Trophoblast cell (in vitro differentiated cells and primary cell): ENCODE data around the gene ALG14.

ENCODE experiments used
- DNase-seq, 2 donors: peaks; one replicate each; pipeline ENCODE4 v3.0.0-alpha.2; 2016
- H2AFZ ChIP-seq: 2 replicates; pipeline ENCODE4 v1.6.1; 2013; ENCODE audit warnings: low read length, moderate library complexity, mild to moderate bottlenecking; ENCODE audit not compliant: insufficient read depth, poor library complexity
- H2AK5ac ChIP-seq: 2 replicates; pipeline ENCODE4 v1.6.1; 2013; ENCODE audit warnings: mild to moderate bottlenecking, low read length
- H2BK120ac ChIP-seq: 2 replicates; pipeline ENCODE4 v1.6.1; 2013; ENCODE audit warnings: low read length, mild to moderate bottlenecking, moderate library complexity; ENCODE audit not compliant: insufficient read depth, poor library complexity
- H2BK12ac ChIP-seq: 2 replicates; pipeline ENCODE4 v1.6.1; 2013; ENCODE audit warnings: mild to moderate bottlenecking, low read length, moderate library complexity
- H2BK5ac ChIP-seq: 2 replicates; pipeline ENCODE4 v1.6.1; 2013; ENCODE audit warnings: low read length, low read depth, moderate library complexity, mild to moderate bottlenecking; ENCODE audit not compliant: poor library complexity
- H3K14ac ChIP-seq: 2 replicates; pipeline ENCODE4 v1.6.1; 2013; ENCODE audit warnings: mild to moderate bottlenecking, low read length
- H3K18ac ChIP-seq: 2 replicates; pipeline ENCODE4 v1.6.1; 2013; ENCODE audit warnings: mild to moderate bottlenecking, low read length
- H3K23ac ChIP-seq: 2 replicates; pipeline ENCODE4 v1.6.1; 2013; ENCODE audit warnings: low read length
- H3K27ac ChIP-seq: 2 replicates; pipeline ENCODE4 v1.5.1; 2013; ENCODE audit warnings: low read depth, mild to moderate bottlenecking, inconsistent platforms, low read length, moderate library complexity
- H3K27me3 ChIP-seq: 2 replicates; pipeline ENCODE4 v1.6.1; 2013; ENCODE audit warnings: inconsistent platforms, mild to moderate bottlenecking, low read length, moderate library complexity; ENCODE audit not compliant: insufficient read depth
- H3K36me3 ChIP-seq, 2 experiments: 1 replicate in 1 of 2; 2 replicates in 1 of 2; pipeline ENCODE4 v1.6.1; 2013; ENCODE audit warnings: low read length in 2 of 2, mild to moderate bottlenecking in 2 of 2, moderate library complexity in 1 of 2; ENCODE audit not compliant: insufficient read depth in 2 of 2, control insufficient read depth in 1 of 2
- H3K4ac ChIP-seq: 2 replicates; pipeline ENCODE4 v1.6.1; 2013; ENCODE audit warnings: low read depth, mild to moderate bottlenecking, low read length, moderate library complexity
- H3K4me1 ChIP-seq, 2 experiments: 1 replicate in 1 of 2; 2 replicates in 1 of 2; pipeline ENCODE4 v1.6.1; 2013; ENCODE audit warnings: low read length in 2 of 2, mild to moderate bottlenecking in 2 of 2, moderate library complexity in 1 of 2; ENCODE audit not compliant: insufficient read depth in 2 of 2, control insufficient read depth in 1 of 2
- H3K4me2 ChIP-seq: 2 replicates; pipeline ENCODE4 v1.6.1; 2013; ENCODE audit warnings: inconsistent platforms, mild to moderate bottlenecking, low read length, moderate library complexity
- H3K4me3 ChIP-seq: 2 replicates; pipeline ENCODE4 v1.5.1; 2013; ENCODE audit warnings: mild to moderate bottlenecking, low read depth, low read length, inconsistent platforms
- H3K79me1 ChIP-seq: one replicate; pipeline ENCODE4 v1.6.1; 2013; ENCODE audit warnings: low read length
- H3K79me2 ChIP-seq: 2 replicates; pipeline ENCODE4 v1.6.1; 2013; ENCODE audit warnings: low read length, mild to moderate bottlenecking; ENCODE audit not compliant: control insufficient read depth, insufficient read depth, poor library complexity
- H3K9ac ChIP-seq: 2 replicates; pipeline ENCODE4 v1.6.1; 2013; ENCODE audit warnings: mild to moderate bottlenecking, low read length
- H3K9me3 ChIP-seq: 2 replicates; pipeline ENCODE4 v1.6.1; 2013; ENCODE audit warnings: low read depth, mild to moderate bottlenecking, control low read depth, inconsistent platforms, low read length; ENCODE audit not compliant: insufficient read depth
- H4K12ac ChIP-seq: 2 replicates; pipeline ENCODE4 v1.6.1; 2013; ENCODE audit warnings: low read depth, mild to moderate bottlenecking, low read length, moderate library complexity
- H4K8ac ChIP-seq: 2 replicates; pipeline ENCODE4 v1.6.1; 2013; ENCODE audit warnings: low read depth, mild to moderate bottlenecking, low read length, moderate library complexity
- H4K91ac ChIP-seq: one replicate; pipeline ENCODE4 v1.6.1; 2013; ENCODE audit warnings: low read depth, mild to moderate bottlenecking, low read length, moderate library complexity
- WGBS: extraction: QIAGEN DNeasy Blood & Tissue Kit; methylation state at CpG from one replicate; pipeline ENCODE4 v1.1.7; 2013; ENCODE audit warnings: missing lambda C conversion rate; ENCODE audit not compliant: insufficient read length, insufficient coverage; ENCODE audit errors: extremely low coverage; 5-methylcytosine and 5-hydroxymethylcytosine counted together

The ALG14 gene

GRCh38 chr1:95080879-95081278 lies 8.1 kb upstream of the ALG14 start:
- Histone ChIP-seq H4K91ac (no peak overlapping the region), H3K4ac (no peak overlapping the region), H3K18ac (no peak overlapping the region), H3K79me1 (peaks cover 2% of the 10 kb centered on the region), H3K4me2 (no peak overlapping the region), H2BK120ac (no peak overlapping the region), H3K4me3 (no peak overlapping the region), H2BK12ac (no peak overlapping the region), H2BK5ac (no peak overlapping the region), H2AK5ac (no peak overlapping the region), H3K36me3 (no peaks in the 10 kb centered on the region), H3K9me3 (no peaks in the 10 kb centered on the region), H3K27ac (no peak overlapping the region), H3K27me3 (no peaks in the 10 kb centered on the region), H4K12ac (no peak overlapping the region), H3K14ac (no peak overlapping the region), H3K9ac (no peak overlapping the region), H3K79me2 (no peaks in the 10 kb centered on the region), H3K4me1 (peaks cover 0 to under 1% of the 10 kb centered on the region in 2 experiments), H2AFZ (no peak overlapping the region), H4K8ac (no peak overlapping the region), H3K23ac (no peak overlapping the region)
- WGBS, result no CpG with 5 or more reads among the region's 1 CpG
- no peak for DNase-seq

GRCh38 chr1:95080446-95080845 lies 7.7 kb upstream of the ALG14 start:
- Histone ChIP-seq H2BK120ac (no peak overlapping the region), H3K79me1 (peaks cover 2% of the 10 kb centered on the region), H4K8ac (no peak overlapping the region), H3K27me3 (no peaks in the 10 kb centered on the region), H3K9me3 (no peaks in the 10 kb centered on the region), H2AK5ac (no peak overlapping the region), H3K23ac (no peak overlapping the region), H3K79me2 (no peaks in the 10 kb centered on the region), H3K4me1 (no peaks in the 10 kb centered on the region), H4K12ac (no peak overlapping the region), H2AFZ (no peak overlapping the region), H2BK5ac (no peak overlapping the region), H3K4me3 (no peak overlapping the region), H3K27ac (no peak overlapping the region), H3K14ac (no peak overlapping the region), H3K4me2 (no peak overlapping the region), H2BK12ac (no peak overlapping the region), H3K4ac (no peak overlapping the region), H3K9ac (no peak overlapping the region), H4K91ac (no peak overlapping the region), H3K36me3 (no peaks in the 10 kb centered on the region), H3K18ac (no peak overlapping the region)
- WGBS, result no CpG with 5 or more reads among the region's 1 CpG
- no peak for DNase-seq

- no peak overlapping the region for H2BK5ac ChIP-seq
- H2AK5ac ChIP-seq, result no peak overlapping the region
- peaks cover 1% of the 10 kb centered on the region for H3K9me3 ChIP-seq
- H2BK12ac ChIP-seq, result no peak overlapping the region
- no peak overlapping the region for H4K8ac ChIP-seq
- H2BK120ac ChIP-seq, result no peak overlapping the region
- DNase-seq, result no peak
- no peak overlapping the region for H3K9ac ChIP-seq
- H3K79me1 ChIP-seq, result peaks cover 5% of the 10 kb centered on the region
- H3K18ac ChIP-seq, result no peak overlapping the region
- H4K12ac ChIP-seq, result no peak overlapping the region
- no peak overlapping the region for H4K91ac ChIP-seq
- H3K4me2 ChIP-seq, result no peak overlapping the region
- H3K36me3 ChIP-seq, result no peaks in the 10 kb centered on the region
- H3K4me3 ChIP-seq, result no peak overlapping the region
- H3K14ac ChIP-seq, result no peak overlapping the region
- H2AFZ ChIP-seq, result no peak overlapping the region
- H3K27ac ChIP-seq, result no peak overlapping the region
- H3K79me2 ChIP-seq, result peaks cover 4% of the 10 kb centered on the region
- no peak overlapping the region for H3K4ac ChIP-seq
- peaks cover 0 to 2% of the 10 kb centered on the region in 2 experiments for H3K4me1 ChIP-seq
- H3K23ac ChIP-seq, result no peak overlapping the region
- no peaks in the 10 kb centered on the region for H3K27me3 ChIP-seq
Measured at GRCh38 chr1:95076034-95076433, 3.3 kb upstream of the ALG14 start.

GRCh38 chr1:95073446-95073845 lies 695 bp upstream of the ALG14 start:
- H3K23ac ChIP-seq, result no peak overlapping the region
- WGBS, result no CpG with 5 or more reads among the region's 3 CpGs
- H3K27ac ChIP-seq, result no peak overlapping the region
- no peak overlapping the region for H2BK12ac ChIP-seq
- peak overlapping the region; percentile 85 for H4K8ac ChIP-seq
- H2AFZ ChIP-seq, result peak overlapping the region; percentile 61
- H3K4me1 ChIP-seq, result peaks cover 0 to 2% of the 10 kb centered on the region in 2 experiments
- H3K14ac ChIP-seq, result peak overlapping the region; percentile 60
- no peaks in the 10 kb centered on the region for H3K36me3 ChIP-seq
- no peak overlapping the region for H3K4ac ChIP-seq
- DNase-seq, result no peak
- no peak overlapping the region for H3K4me3 ChIP-seq
- no peak overlapping the region for H3K18ac ChIP-seq
- H2AK5ac ChIP-seq, result no peak overlapping the region
- H4K12ac ChIP-seq, result peak overlapping the region; percentile 49
- no peak overlapping the region for H2BK5ac ChIP-seq
- peaks cover 4% of the 10 kb centered on the region for H3K79me2 ChIP-seq
- H3K4me2 ChIP-seq, result peak overlapping the region; percentile 80
- peaks cover 5% of the 10 kb centered on the region for H3K79me1 ChIP-seq
- H2BK120ac ChIP-seq, result no peak overlapping the region
- peak overlapping the region; percentile 59 for H3K9ac ChIP-seq
- no peaks in the 10 kb centered on the region for H3K27me3 ChIP-seq
- H4K91ac ChIP-seq, result no peak overlapping the region
- peaks cover 1% of the 10 kb centered on the region for H3K9me3 ChIP-seq
